Measurements from ENCODE around the gene FAM8A1. TPM values are rescaled to one million over a fixed set of nuclear protein-coding genes. Genes with fewer than 3 reads are reported as not detected.

The FAM8A1 gene
- total RNA-seq, 1 experiment from 2014 or later: 13.4 TPM

- RAD21 ChIA-PET (ENCODE audit: low non-redundant PET in 1 of 2, low total read pairs in 2 of 2, uncharacterized antibody in 2 of 2, unreplicated experiment in 2 of 2): interaction anchor here in 1 of 2 experiments (0.5 kb wide), 1 partner anchor 11 kb away, joined by 3 read pairs; no protein-coding TSS in a partner anchor
- Histone ChIP-seq H2AFZ (ENCODE audit: low read depth, low read length, poor library complexity, severe bottlenecking) (peak overlapping the region; percentile 68), H3K4me1 (ENCODE audit: control insufficient read depth in 1 of 2, insufficient read depth in 2 of 2, low read length in 2 of 2) (peaks cover 9 to 21% of the 10 kb centered on the region in 2 experiments; a peak in 3 of 4 replicates), H3K79me2 (ENCODE audit: insufficient read depth, low read length) (no peaks in the 10 kb centered on the region), H3K9me3 (ENCODE audit: control insufficient read depth in 1 of 2, insufficient read depth in 1 of 2, low read depth in 1 of 2, low read length in 2 of 2) (no peaks in the 10 kb centered on the region), H3K4me3 (replicated peaks in 1 of 2; ENCODE audit: low read depth in 1 of 2, low read length in 2 of 2) (no peak overlapping the region), H3K9me2 (ENCODE audit: insufficient read depth) (no peaks in the 10 kb centered on the region), H4K20me1 (ENCODE audit: insufficient read depth) (no peaks in the 10 kb centered on the region), H3K9ac (ENCODE audit: low read length) (0 out of 2 replicates have a peak overlapping the region, but pooled peaks have one; percentile 7), H3K36me3 (ENCODE audit: control insufficient read depth in 1 of 2, insufficient read depth in 2 of 2, low read length in 2 of 2) (no peaks in the 10 kb centered on the region), H3K4me2 (ENCODE audit: low read length) (peak overlapping the region; percentile 37), H3K27ac (ENCODE audit: low read depth, low read length) (no peak overlapping the region), H3K27me3 (ENCODE audit: insufficient read depth, low read length) (no peaks in the 10 kb centered on the region)
- DNase-seq (ENCODE audit: low read depth, low spot score) (peak; percentile 91), ATAC-seq (peak; percentile 93)
- POLR2A ChIA-PET: interaction anchor here (1.9 kb wide), 1 partner anchor 11 kb away, joined by 13 read pairs; the partner anchor contains the start of gene FAM8A1
- intact Hi-C loops (cut with micrococcal nuclease): loop anchor here (10.0 kb wide), 1 partner anchor 315 kb away; no protein-coding TSS in a partner anchor
- CTCF ChIA-PET: interaction anchor here (1.0 to 1.2 kb wide), 4 partner anchors 215 to 422 kb away, joined by 6 to 12 read pairs (median 7); no protein-coding TSS in a partner anchor
- TF ChIP-seq EZH2 (IDR thresholded peaks at IDR 0.05) (no peak), CEBPB (IDR thresholded peaks at IDR 0.05; ENCODE audit: low read depth) (no peak), MAX (IDR thresholded peaks at IDR 0.05) (peak; percentile 63; the same call in 1 of the 2 replicates), POLR2AphosphoS5 (IDR thresholded peaks at IDR 0.05; ENCODE audit: low read depth, low read length) (0 out of 2 replicates have a peak, but pooled peaks have one; percentile 34), SP1 (IDR thresholded peaks at IDR 0.05; ENCODE audit: low read depth) (peak; percentile 37; the same call in 1 of the 2 replicates), SRF (IDR thresholded peaks at IDR 0.05; ENCODE audit: low read depth) (no peak), ZBTB33 (IDR thresholded peaks at IDR 0.05; ENCODE audit: extremely low read depth, insufficient replicate concordance, low read length) (no peak), ELF1 (IDR thresholded peaks at IDR 0.05; ENCODE audit: borderline replicate concordance, low read depth) (no peak), CTCF (IDR thresholded peaks at IDR 0.05 in 2 of 3, conservative IDR thresholded peaks at IDR 0.05 in 1 of 3; ENCODE audit: borderline replicate concordance in 1 of 3, insufficient read depth in 1 of 3, low read depth in 2 of 3, low read length in 2 of 3) (peak in 1 of 3 experiments; percentile 59; a peak in 1 of 6 replicates), EZH2phosphoT487 (IDR thresholded peaks at IDR 0.05; ENCODE audit: borderline replicate concordance) (no peak), TCF7L2 (IDR thresholded peaks at IDR 0.05; ENCODE audit: borderline replicate concordance, extremely low read depth, insufficient read depth, insufficient read length) (no peak), ZNF274 (IDR thresholded peaks at IDR 0.05; ENCODE audit: low read depth, low read length) (no peak), FOSL1 (IDR thresholded peaks at IDR 0.05; ENCODE audit: low read depth) (peak; percentile 51; the same call in 1 of the 2 replicates), CBX3 (IDR thresholded peaks at IDR 0.05; ENCODE audit: low read depth) (peak; percentile 67; the same call in 1 of the 2 replicates), RAD21 (IDR thresholded peaks at IDR 0.05; ENCODE audit: low read depth) (peak; percentile 83), JUND (IDR thresholded peaks at IDR 0.05) (peak; percentile 48), ZFX (IDR thresholded peaks at IDR 0.05) (no peak)
- no TSS peak for BruUV-seq (replicated peaks)
These were observed 10.6 kb upstream of the FAM8A1 start for GRCh38 chr6:17589406-17590096.

All from HCT116 (cell line).